Uterus (tissue), 2 donors: ENCODE data around the gene PLXNB3.

Experiments used
- POLR2A ChIP-seq, 2 donors: fragments of 450-650 bp; IDR thresholded peaks; one replicate each; pipeline ENCODE4 v1.6.1; 2016; ENCODE audit warnings: antibody characterized with exemption in 2 of 2, mild to moderate bottlenecking in 1 of 2, moderate library complexity in 1 of 2
- TF ChIP-seq, protein P1 (sequence below), 4 experiments: fragments of 200-600 bp in 2 of 4; fragments of 450-650 bp in 2 of 4; sonication (generic) in 2 of 4; IDR thresholded peaks; one replicate each; pipeline ENCODE4 v1.5.1; 2016 to 2019; ENCODE audit warnings: antibody characterized with exemption in 4 of 4, mild to moderate bottlenecking in 2 of 4, moderate library complexity in 1 of 4

DNA sequence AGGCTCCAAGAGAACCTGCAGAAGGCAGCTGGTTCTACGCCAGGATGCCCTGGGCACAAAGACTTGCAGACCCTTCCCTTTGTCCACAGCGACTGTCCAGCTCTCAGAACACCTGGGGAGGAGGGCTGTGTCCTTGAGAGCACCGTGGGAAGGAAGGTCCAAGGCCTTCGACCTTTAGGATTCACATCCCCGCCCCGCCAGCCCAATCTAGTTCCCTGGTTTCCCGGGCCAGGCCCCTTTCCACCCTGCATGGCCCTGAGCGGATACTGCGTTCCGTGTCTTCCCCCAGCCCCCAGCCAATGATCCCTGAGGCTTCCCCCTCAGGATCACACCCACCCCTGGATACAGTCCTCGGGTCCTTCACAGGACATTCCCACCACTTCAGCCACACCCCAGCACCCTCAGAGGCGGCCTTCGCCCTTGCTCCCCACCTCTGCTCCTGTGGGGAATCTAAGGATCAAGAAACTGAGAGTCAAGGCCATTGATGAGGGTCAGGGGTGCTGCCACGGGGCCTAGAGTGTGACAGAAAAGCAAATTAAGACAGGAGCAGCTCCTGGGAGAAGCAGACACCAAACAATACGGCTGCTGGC, 30.3 kb upstream of the PLXNB3 start:
- TF ChIP-seq POLR2A (IDR thresholded peaks at IDR 0.05) = no peak
- TF ChIP-seq, protein P1, sequence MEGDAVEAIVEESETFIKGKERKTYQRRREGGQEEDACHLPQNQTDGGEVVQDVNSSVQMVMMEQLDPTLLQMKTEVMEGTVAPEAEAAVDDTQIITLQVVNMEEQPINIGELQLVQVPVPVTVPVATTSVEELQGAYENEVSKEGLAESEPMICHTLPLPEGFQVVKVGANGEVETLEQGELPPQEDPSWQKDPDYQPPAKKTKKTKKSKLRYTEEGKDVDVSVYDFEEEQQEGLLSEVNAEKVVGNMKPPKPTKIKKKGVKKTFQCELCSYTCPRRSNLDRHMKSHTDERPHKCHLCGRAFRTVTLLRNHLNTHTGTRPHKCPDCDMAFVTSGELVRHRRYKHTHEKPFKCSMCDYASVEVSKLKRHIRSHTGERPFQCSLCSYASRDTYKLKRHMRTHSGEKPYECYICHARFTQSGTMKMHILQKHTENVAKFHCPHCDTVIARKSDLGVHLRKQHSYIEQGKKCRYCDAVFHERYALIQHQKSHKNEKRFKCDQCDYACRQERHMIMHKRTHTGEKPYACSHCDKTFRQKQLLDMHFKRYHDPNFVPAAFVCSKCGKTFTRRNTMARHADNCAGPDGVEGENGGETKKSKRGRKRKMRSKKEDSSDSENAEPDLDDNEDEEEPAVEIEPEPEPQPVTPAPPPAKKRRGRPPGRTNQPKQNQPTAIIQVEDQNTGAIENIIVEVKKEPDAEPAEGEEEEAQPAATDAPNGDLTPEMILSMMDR (IDR thresholded peaks at IDR 0.05) = no peak
